ENCODE data around the gene TMEM151B. TPM values are rescaled to one million over a fixed set of nuclear protein-coding genes. Genes with fewer than 3 reads are reported as not detected.
A peak's percentile ranks its signal among the peaks of the same experiment; 100 is the strongest.

Gene TMEM151B
- total and polyA plus RNA-seq, 9 of the 15 experiments (the other 6 are each of a cell fraction or from before 2014, with no cell fraction given) = not detected

DNA sequence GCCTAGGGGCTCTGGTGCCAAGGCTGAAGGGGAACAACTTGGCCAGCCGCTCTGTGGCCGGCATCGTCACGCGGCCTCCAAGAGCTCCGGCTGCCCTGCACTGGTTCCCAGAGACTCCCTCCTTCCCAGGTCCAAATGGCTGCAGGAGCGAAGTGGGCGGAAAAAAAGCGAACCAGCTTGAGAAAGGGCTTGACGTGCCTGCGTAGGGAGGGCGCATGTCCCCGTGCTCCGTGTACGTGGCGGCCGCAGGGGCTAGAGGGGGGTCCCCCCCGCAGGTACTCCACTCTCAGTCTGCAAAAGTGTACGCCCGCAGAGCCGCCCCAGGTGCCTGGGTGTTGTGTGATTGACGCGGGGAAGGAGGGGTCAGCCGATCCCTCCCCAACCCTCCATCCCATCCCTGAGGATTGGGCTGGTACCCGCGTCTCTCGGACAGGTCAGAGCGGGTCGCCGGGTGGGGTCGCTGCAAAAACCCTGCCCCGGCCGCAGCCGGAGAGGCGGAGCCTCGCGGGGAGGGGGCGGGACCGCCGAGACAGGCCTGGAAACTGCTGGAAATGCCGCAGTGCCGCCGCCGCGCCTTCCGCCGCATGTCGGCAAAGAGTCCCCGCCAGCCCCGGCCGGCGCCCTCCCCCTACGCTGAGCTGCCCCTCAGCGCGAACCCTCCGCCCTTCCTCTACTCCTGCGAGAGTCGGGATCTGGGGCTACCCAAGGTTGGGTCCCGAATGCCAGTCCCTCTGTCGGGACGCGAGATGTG, 24.2 kb upstream of the TMEM151B start (continued):
- TF ChIP-seq NELFE (IDR thresholded peaks at IDR 0.05; ENCODE audit: insufficient read depth, insufficient read length) = no peak
- TF ChIP-seq RNF2 (IDR thresholded peaks at IDR 0.05) = no peak
- TF ChIP-seq FOXK2 (conservative IDR thresholded peaks at IDR 0.05 in 1 of 2, IDR thresholded peaks at IDR 0.05 in 1 of 2; ENCODE audit: low read depth in 2 of 2) = no peak
- no peak for TF ChIP-seq ILF3 (IDR thresholded peaks at IDR 0.05; ENCODE audit: borderline replicate concordance)
- peak; percentile 80 for TF ChIP-seq FIP1L1 (IDR thresholded peaks at IDR 0.05; ENCODE audit: low read depth, low read length, poor library complexity, severe bottlenecking)
- TF ChIP-seq, protein P1, sequence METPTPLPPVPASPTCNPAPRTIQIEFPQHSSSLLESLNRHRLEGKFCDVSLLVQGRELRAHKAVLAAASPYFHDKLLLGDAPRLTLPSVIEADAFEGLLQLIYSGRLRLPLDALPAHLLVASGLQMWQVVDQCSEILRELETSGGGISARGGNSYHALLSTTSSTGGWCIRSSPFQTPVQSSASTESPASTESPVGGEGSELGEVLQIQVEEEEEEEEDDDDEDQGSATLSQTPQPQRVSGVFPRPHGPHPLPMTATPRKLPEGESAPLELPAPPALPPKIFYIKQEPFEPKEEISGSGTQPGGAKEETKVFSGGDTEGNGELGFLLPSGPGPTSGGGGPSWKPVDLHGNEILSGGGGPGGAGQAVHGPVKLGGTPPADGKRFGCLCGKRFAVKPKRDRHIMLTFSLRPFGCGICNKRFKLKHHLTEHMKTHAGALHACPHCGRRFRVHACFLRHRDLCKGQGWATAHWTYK (CRISPR knock-in tag; IDR thresholded peaks at IDR 0.05) = peak; percentile 81; the same call in 1 of the 2 replicates
- TF ChIP-seq ZNF57 (CRISPR knock-in tag; IDR thresholded peaks at IDR 0.05) = 0 out of 2 replicates have a peak, but pooled peaks have one; percentile 10
- TF ChIP-seq, protein P2, sequence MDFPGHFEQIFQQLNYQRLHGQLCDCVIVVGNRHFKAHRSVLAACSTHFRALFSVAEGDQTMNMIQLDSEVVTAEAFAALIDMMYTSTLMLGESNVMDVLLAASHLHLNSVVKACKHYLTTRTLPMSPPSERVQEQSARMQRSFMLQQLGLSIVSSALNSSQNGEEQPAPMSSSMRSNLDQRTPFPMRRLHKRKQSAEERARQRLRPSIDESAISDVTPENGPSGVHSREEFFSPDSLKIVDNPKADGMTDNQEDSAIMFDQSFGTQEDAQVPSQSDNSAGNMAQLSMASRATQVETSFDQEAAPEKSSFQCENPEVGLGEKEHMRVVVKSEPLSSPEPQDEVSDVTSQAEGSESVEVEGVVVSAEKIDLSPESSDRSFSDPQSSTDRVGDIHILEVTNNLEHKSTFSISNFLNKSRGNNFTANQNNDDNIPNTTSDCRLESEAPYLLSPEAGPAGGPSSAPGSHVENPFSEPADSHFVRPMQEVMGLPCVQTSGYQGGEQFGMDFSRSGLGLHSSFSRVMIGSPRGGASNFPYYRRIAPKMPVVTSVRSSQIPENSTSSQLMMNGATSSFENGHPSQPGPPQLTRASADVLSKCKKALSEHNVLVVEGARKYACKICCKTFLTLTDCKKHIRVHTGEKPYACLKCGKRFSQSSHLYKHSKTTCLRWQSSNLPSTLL (IDR thresholded peaks at IDR 0.05) = no peak
- TF ChIP-seq, protein P3, sequence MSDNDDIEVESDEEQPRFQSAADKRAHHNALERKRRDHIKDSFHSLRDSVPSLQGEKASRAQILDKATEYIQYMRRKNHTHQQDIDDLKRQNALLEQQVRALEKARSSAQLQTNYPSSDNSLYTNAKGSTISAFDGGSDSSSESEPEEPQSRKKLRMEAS (CRISPR knock-in tag; IDR thresholded peaks at IDR 0.05) = 0 out of 2 replicates have a peak, but pooled peaks have one; percentile 8
- no peak for TF ChIP-seq PPARD (CRISPR knock-in tag; IDR thresholded peaks at IDR 0.05)
- no peak for TF ChIP-seq PHF21A (IDR thresholded peaks at IDR 0.05; ENCODE audit: borderline replicate concordance, low read depth)
- TF ChIP-seq, protein P4, sequence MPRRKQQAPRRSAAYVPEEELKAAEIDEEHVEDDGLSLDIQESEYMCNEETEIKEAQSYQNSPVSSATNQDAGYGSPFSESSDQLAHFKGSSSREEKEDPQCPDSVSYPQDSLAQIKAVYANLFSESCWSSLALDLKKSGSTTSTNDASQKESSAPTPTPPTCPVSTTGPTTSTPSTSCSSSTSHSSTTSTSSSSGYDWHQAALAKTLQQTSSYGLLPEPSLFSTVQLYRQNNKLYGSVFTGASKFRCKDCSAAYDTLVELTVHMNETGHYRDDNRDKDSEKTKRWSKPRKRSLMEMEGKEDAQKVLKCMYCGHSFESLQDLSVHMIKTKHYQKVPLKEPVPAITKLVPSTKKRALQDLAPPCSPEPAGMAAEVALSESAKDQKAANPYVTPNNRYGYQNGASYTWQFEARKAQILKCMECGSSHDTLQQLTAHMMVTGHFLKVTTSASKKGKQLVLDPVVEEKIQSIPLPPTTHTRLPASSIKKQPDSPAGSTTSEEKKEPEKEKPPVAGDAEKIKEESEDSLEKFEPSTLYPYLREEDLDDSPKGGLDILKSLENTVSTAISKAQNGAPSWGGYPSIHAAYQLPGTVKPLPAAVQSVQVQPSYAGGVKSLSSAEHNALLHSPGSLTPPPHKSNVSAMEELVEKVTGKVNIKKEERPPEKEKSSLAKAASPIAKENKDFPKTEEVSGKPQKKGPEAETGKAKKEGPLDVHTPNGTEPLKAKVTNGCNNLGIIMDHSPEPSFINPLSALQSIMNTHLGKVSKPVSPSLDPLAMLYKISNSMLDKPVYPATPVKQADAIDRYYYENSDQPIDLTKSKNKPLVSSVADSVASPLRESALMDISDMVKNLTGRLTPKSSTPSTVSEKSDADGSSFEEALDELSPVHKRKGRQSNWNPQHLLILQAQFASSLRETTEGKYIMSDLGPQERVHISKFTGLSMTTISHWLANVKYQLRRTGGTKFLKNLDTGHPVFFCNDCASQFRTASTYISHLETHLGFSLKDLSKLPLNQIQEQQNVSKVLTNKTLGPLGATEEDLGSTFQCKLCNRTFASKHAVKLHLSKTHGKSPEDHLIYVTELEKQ (CRISPR knock-in tag; IDR thresholded peaks at IDR 0.05) = no peak
- TF ChIP-seq HDAC8 (tag; IDR thresholded peaks at IDR 0.05) = no peak
- no peak for TF ChIP-seq XRCC4 (IDR thresholded peaks at IDR 0.05; ENCODE audit: extremely low read depth, insufficient read depth, insufficient read length)
- no peak for TF ChIP-seq TOE1 (IDR thresholded peaks at IDR 0.05; ENCODE audit: borderline replicate concordance)
- TF ChIP-seq TOE1 (CRISPR knock-in tag; IDR thresholded peaks at IDR 0.05; ENCODE audit: borderline replicate concordance, low read depth) = no peak
- TF ChIP-seq, protein P5, sequence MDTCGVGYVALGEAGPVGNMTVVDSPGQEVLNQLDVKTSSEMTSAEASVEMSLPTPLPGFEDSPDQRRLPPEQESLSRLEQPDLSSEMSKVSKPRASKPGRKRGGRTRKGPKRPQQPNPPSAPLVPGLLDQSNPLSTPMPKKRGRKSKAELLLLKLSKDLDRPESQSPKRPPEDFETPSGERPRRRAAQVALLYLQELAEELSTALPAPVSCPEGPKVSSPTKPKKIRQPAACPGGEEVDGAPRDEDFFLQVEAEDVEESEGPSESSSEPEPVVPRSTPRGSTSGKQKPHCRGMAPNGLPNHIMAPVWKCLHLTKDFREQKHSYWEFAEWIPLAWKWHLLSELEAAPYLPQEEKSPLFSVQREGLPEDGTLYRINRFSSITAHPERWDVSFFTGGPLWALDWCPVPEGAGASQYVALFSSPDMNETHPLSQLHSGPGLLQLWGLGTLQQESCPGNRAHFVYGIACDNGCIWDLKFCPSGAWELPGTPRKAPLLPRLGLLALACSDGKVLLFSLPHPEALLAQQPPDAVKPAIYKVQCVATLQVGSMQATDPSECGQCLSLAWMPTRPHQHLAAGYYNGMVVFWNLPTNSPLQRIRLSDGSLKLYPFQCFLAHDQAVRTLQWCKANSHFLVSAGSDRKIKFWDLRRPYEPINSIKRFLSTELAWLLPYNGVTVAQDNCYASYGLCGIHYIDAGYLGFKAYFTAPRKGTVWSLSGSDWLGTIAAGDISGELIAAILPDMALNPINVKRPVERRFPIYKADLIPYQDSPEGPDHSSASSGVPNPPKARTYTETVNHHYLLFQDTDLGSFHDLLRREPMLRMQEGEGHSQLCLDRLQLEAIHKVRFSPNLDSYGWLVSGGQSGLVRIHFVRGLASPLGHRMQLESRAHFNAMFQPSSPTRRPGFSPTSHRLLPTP (IDR thresholded peaks at IDR 0.05; ENCODE audit: borderline replicate concordance, extremely low read depth, insufficient read length) = no peak

Measured in K562 (cell line).